Endothelial cell of umbilical vein (primary cell): ENCODE results near the gene NR1H3. TPM values are rescaled to one million over a fixed set of nuclear protein-coding genes. Genes with fewer than 3 reads are reported as not detected.

ENCODE experiments used
- BruUV-seq: library from RNA; stranded (reverse); fragments of 400-500 nt; replicated peaks from 2 replicates; lab custom pipeline; 2021; lab: Mats Ljungman, UMichigan
- CTCF ChIA-PET: fragments of 300-600, 350-600 bp; sonication (Branson Sonifier 250); formaldehyde crosslinking; loops from one replicate; lab custom pipeline; 2021; ENCODE audit warnings: antibody characterized with exemption, inconsistent platforms; lab: Charles Lee
- POLR2A ChIA-PET: fragments of 300-600, 350-600 bp; sonication (Branson Sonifier 250); formaldehyde crosslinking; loops from one replicate; lab custom pipeline; 2021; ENCODE audit warnings: antibody characterized with exemption, inconsistent platforms; lab: Charles Lee
- DNase-seq: peaks from one replicate; pipeline ENCODE4 v3.0.0-alpha.2; 2011; ENCODE audit warnings: low read depth, low spot score
- FAIRE-seq: peaks from 2 replicates; lab custom pipeline; 2011; peaks lifted over from hg19 to GRCh38; lab: Jason Lieb, UNC
- H2AFZ ChIP-seq: 2 replicates; pipeline ENCODE4 v1.6.0; 2012; ENCODE audit warnings: low read depth, low read length, control low read depth, inconsistent platforms
- H3K27ac ChIP-seq: 2 replicates; pipeline ENCODE4 v1.5.1; 2011; ENCODE audit warnings: low read depth, mild to moderate bottlenecking, control low read depth, low read length, moderate library complexity; ENCODE audit not compliant: insufficient read depth
- H3K27me3 ChIP-seq, 2 experiments: 2 replicates each; pipeline versions ENCODE4 v1.6.0 to v1.6.1; 2011; ENCODE audit warnings: low read length in 2 of 2, mixed read lengths in 1 of 2; ENCODE audit not compliant: control insufficient read depth in 2 of 2, insufficient read depth in 2 of 2
- H3K36me3 ChIP-seq, 2 experiments: 2 replicates in 1 of 2; 3 replicates in 1 of 2; pipeline ENCODE4 v1.5.1; 2011; ENCODE audit warnings: low read length in 2 of 2, mild to moderate bottlenecking in 1 of 2, moderate library complexity in 1 of 2; ENCODE audit not compliant: control insufficient read depth in 2 of 2, insufficient read depth in 2 of 2; ENCODE audit errors: extremely low read depth in 1 of 2
- H3K4me1 ChIP-seq: 3 replicates; pipeline ENCODE4 v1.5.1; 2011; ENCODE audit warnings: mild to moderate bottlenecking, low read length; ENCODE audit not compliant: control insufficient read depth, insufficient read depth; ENCODE audit errors: extremely low read depth
- H3K4me2 ChIP-seq: 2 replicates; pipeline ENCODE4 v1.6.1; 2011; ENCODE audit warnings: low read length, control low read depth, mixed read lengths; ENCODE audit not compliant: insufficient read depth
- H3K4me3 ChIP-seq, 3 experiments: fragments of 200-600 bp in 1 of 3; sonication (generic), shearing (Covaris generic) in 1 of 3; replicated peaks in 1 of 3; 2 replicates each; pipeline ENCODE4 v1.5.1; 2011 to 2016; ENCODE audit warnings: control low read depth in 3 of 3, low read length in 3 of 3, mild to moderate bottlenecking in 2 of 3, inconsistent platforms in 1 of 3, low read depth in 1 of 3, moderate library complexity in 1 of 3; ENCODE audit not compliant: insufficient read depth in 1 of 3
- H3K79me2 ChIP-seq: 2 replicates; pipeline ENCODE4 v1.6.0; 2012; ENCODE audit warnings: low read length, inconsistent platforms; ENCODE audit not compliant: control insufficient read depth, insufficient read depth
- H3K9ac ChIP-seq: replicated peaks from 2 replicates; pipeline ENCODE3; 2011; ENCODE audit warnings: low read length, control low read depth; ENCODE audit not compliant: insufficient read depth; ENCODE audit errors: extremely low read depth
- H3K9me1 ChIP-seq: replicated peaks from 3 replicates; pipeline ENCODE4 v1.6.0; 2011; ENCODE audit warnings: mild to moderate bottlenecking, low read length; ENCODE audit not compliant: control insufficient read depth, insufficient read depth; ENCODE audit errors: extremely low read depth
- H3K9me3 ChIP-seq: replicated peaks from 2 replicates; pipeline ENCODE4 v1.5.1; 2012; ENCODE audit warnings: low read length, inconsistent platforms; ENCODE audit not compliant: control insufficient read depth, insufficient read depth
- H4K20me1 ChIP-seq: replicated peaks from 2 replicates; pipeline ENCODE3; 2011; ENCODE audit warnings: mild to moderate bottlenecking, low read length; ENCODE audit not compliant: control insufficient read depth, insufficient read depth; ENCODE audit errors: extremely low read depth
- CTCF ChIP-seq, 2 donors: IDR thresholded peaks; 1 replicate in 1 of 2; 2 replicates in 1 of 2; pipeline ENCODE4 v1.5.1; 2011; ENCODE audit warnings: low read length in 2 of 2, mild to moderate bottlenecking in 2 of 2, moderate library complexity in 2 of 2, control low read depth in 1 of 2, inconsistent platforms in 1 of 2, low read depth in 1 of 2; ENCODE audit not compliant: insufficient read depth in 1 of 2; ENCODE audit errors: extremely low read depth in 1 of 2
- EZH2 ChIP-seq: IDR thresholded peaks from 2 replicates; pipeline ENCODE4 v1.6.1; 2012; ENCODE audit warnings: borderline replicate concordance, low read depth, mild to moderate bottlenecking, moderate library complexity, low read length, inconsistent platforms; ENCODE audit not compliant: severe bottlenecking
- FOS ChIP-seq: IDR thresholded peaks from 2 replicates; pipeline ENCODE4 v1.6.1; 2011; ENCODE audit warnings: mild to moderate bottlenecking, low read length, moderate library complexity, borderline replicate concordance; ENCODE audit not compliant: insufficient read depth
- GATA2 ChIP-seq: IDR thresholded peaks from 2 replicates; pipeline ENCODE4 v1.7.0; 2011; ENCODE audit warnings: low read depth, mild to moderate bottlenecking, moderate library complexity, mixed read lengths, low read length; ENCODE audit not compliant: insufficient read length, insufficient read depth
- JUN ChIP-seq: IDR thresholded peaks from 2 replicates; pipeline ENCODE4 v1.6.1; 2011; ENCODE audit warnings: borderline replicate concordance, low read depth; ENCODE audit not compliant: insufficient read length, insufficient read depth
- MAX ChIP-seq: IDR thresholded peaks from 2 replicates; pipeline ENCODE4 v1.6.1; 2011; ENCODE audit not compliant: insufficient read depth, insufficient read length
- MYC ChIP-seq: IDR thresholded peaks from one replicate; pipeline ENCODE4 v1.6.1; 2011; ENCODE audit warnings: mild to moderate bottlenecking, low read depth, low read length
- POLR2A ChIP-seq: IDR thresholded peaks from 2 replicates; pipeline ENCODE4 v1.6.1; 2012; ENCODE audit warnings: low read depth, mild to moderate bottlenecking, control low read depth, low read length
- POLR2AphosphoS5 ChIP-seq: IDR thresholded peaks from 2 replicates; pipeline ENCODE4 v1.6.1; 2012; ENCODE audit warnings: low read depth, mild to moderate bottlenecking, control low read depth, low read length, moderate library complexity; ENCODE audit not compliant: insufficient read depth
- dilution Hi-C: fragments of 300-500 bp; cut with MboI; formaldehyde crosslinking; loops from one replicate; pipeline ENCODE4 v1.15.0; 2019; ENCODE audit warnings: low sequenced_read_pairs; ENCODE audit not compliant: extremely low pct_ligation_motif_present
- intact Hi-C: fragments of 100-400 bp; cut with micrococcal nuclease; formaldehyde crosslinking; loops from one replicate; pipeline ENCODE4 v1.10.0; 2022
- polyA plus RNA-seq, 4 experiments: library from polyadenylated mRNA; depleted of rRNA in 3 of 4; stranded (reverse) in 3 of 4; unstranded in 1 of 4; fragments of >200 nt; gene quantifications; 2 replicates each; pipeline versions ENCODE4 v1.2.1 to v1.2.3, GENCODE V29; 2011 to 2012; ENCODE audit warnings: missing spikeins in 1 of 4
- total RNA-seq: library from RNA; stranded (reverse); gene quantifications from 2 replicates; pipeline ENCODE4 v1.2.3, GENCODE V29; 2021

Gene NR1H3
- total and polyA plus RNA-seq, 2 donors (not counting 3 experiments of a cell fraction or from before 2014, with no cell fraction given) = 9.8 to 16.3 TPM

GRCh38 chr11:47317064-47317828 is 59.5 kb downstream of the NR1H3 start:
- Histone ChIP-seq H3K4me3 (no peak overlapping the region), H3K9me3 (no peaks in the 10 kb centered on the region), H3K79me2 (no peaks in the 10 kb centered on the region), H2AFZ (no peak overlapping the region), H3K9ac (no peak overlapping the region), H3K27me3 (no peaks in the 10 kb centered on the region), H3K9me1 (no peaks in the 10 kb centered on the region), H3K27ac (no peak overlapping the region), H4K20me1 (no peaks in the 10 kb centered on the region), H3K4me2 (no peak overlapping the region), H3K36me3 (peaks cover 7 to 16% of the 10 kb centered on the region in 2 experiments), H3K4me1 (no peaks in the 10 kb centered on the region)
- TF ChIP-seq JUN (no peak), POLR2A (no peak), CTCF (IDR thresholded peaks at IDR 0.05; ENCODE audit: extremely low read depth in 1 of 2, insufficient read depth in 1 of 2, low read depth in 1 of 2, low read length in 2 of 2) (no peak), GATA2 (no peak), FOS (no peak), MAX (no peak), POLR2AphosphoS5 (no peak), EZH2 (no peak), MYC (no peak)
- DNase-seq (no peak), FAIRE-seq (no peak)
- ChIA-PET CTCF (no interaction called here), POLR2A (no interaction called here)
- dilution Hi-C loops (no loop called here), intact Hi-C loops (no loop called here)
- no TSS peak for BruUV-seq
